GM18507 (cell line): ENCODE measurements around the gene IL31RA.
"Not testable (repeated sequence)": the region's sequence is repeated elsewhere in the genome, so short reads cannot be mapped to it uniquely, and the experiment has no call there.

Experiments
- DNase-seq: peaks from one replicate; pipeline ENCODE4 v3.0.0; 2011; ENCODE audit warnings: low read depth; ENCODE audit not compliant: insufficient read length; ENCODE audit errors: extremely low spot score
- FAIRE-seq: peaks from 2 replicates; lab custom pipeline; 2011; peaks lifted over from hg19 to GRCh38; lab: Jason Lieb, UNC

The IL31RA gene

DNA sequence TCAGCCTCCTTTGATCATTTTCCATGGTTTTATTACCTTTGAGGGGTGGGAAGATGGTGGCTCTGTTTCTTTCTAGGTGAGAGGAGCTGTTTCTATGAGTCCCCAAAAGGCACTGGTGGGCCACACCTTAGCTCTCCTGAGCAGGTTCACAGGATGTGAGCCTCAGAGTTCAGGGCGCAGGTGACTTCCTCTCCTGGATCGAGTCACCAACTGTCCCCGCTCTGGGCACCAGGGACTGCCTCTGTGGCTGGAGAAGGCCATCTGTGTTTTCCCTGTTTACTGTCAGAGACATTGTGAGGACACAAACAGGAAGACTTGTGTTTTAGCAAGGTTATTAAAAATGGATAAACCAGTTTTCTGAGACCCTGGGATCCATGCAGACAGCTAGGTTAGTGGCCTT lies 68.5 kb downstream of the IL31RA start:
- peak; percentile 75 for FAIRE-seq

DNA sequence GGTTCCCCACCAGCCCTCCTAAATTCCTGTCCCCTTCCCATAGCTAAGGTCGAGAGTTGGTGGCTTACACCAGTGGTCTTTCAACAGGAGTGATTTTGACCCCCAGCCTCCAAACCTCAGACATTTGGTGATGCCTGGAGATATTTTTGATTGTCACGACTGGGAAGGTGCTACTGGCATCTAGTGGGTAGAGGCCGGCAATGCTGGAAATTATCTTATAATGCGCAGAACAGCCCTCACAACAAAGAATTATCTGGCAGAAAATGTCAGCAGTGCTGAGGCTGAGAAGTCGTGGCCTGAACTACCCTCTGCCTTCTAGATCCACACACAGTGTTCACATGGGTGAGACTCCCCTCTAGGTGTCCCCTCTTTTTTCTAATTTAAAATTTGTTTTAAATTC lies 69.6 kb downstream of the IL31RA start:
- FAIRE-seq, result peak; percentile 51
- no peak for DNase-seq

More for the DNA sequence above, 68.5 kb downstream of the IL31RA start:
- DNase-seq, result no peak

DNA sequence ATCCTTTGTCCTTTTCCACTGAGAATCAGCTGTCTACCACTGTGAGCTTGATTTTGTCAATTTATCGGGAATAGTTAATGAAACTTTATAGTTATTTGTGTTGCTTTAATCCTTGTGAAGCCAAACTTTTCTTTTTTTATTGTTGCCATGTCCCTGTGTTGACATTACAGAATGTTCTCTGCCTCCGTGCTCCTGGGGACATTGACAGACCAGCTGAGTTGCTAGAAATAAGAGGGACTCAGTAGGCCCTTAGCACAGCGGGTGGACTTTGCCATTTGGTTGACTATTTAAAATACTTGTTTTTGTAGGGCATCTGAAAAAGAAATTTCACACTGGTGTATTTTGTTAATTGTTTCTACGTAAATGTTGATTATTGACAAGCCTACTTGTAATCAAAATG lies 70.5 kb downstream of the IL31RA start:
- DNase-seq (no peak), FAIRE-seq (no peak)

DNA sequence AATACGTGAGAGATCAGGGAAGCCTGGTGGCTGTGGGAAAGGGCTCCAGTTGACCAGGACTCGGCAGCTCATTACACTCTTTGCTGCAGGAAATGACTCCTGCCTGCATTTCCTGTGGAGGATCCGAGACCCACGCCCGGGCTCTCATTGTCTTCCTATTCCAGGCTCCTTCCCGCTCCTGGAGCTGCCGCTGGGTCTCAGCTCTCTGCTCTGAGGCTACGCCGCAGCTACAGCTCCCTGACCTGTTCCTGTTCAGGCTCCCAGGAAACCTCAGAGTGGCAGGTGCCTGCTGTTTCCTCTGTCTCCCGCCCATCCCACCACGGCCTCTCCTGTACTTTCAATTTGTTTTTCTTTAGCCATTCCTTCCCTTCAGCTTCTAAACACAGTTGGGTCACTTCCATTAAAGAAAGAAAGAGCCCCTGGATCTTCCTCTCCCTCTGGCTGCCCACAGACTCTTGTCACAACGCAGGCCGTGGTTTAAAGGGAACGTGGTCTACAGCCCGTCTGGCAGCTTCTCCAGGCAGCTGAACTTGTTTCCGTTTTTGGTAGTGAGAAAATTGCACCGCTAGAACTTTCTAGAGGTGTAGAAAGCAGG lies 72.1 kb downstream of the IL31RA start:
- DNase-seq (no peak), FAIRE-seq (peak; percentile 67)

DNA sequence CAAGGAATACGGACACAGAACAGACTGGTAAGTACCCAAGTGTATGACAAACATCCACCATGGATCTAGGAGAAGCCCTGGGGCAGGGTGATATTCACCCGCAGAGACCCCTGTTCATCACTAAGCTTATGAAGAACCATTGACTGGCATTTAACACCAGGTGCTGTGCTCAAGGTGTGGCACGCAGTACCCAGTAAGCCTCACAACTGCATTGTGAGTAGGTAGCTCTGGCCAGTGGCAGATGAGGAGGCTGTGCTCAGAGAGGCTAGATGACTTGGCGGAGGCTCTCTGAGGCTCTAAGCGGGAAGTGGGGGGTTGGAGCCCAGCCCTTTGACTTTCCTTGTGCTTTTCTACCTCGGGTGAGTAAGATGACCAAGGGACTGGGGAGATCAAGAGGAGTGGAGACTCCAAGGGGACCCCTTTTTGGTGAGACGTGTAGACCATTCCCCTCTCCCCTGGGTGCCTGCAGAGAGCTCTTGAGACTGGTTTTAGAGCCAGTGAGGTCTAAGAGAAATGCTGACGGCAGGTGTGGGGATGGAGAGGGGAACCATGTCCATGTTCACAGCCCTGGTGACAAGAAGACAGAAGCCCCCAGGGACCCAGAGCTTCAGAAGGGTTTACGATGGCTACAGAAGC lies 72.8 kb downstream of the IL31RA start:
- no peak for FAIRE-seq
- no peak for DNase-seq

DNA sequence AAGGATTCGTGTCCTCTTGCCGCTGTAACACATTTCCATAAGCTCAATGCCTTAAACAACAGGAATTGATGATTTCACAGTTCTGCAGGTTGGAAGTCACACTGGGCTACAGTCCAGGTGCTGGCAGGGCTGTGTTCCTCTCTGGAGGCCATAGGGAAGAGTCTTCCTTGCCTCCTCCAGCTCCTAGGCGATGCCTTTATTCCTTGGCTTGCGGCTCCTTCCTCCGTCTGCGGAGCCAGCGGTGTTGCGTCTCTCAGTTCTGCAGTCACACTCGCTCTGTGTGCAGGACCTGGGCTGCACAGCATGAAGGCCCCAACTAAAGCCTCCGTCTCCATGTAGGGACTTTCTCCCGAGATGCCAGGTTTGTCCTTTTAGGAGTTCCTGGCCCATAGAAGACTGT lies 73.6 kb downstream of the IL31RA start:
- FAIRE-seq, result no peak

DNA sequence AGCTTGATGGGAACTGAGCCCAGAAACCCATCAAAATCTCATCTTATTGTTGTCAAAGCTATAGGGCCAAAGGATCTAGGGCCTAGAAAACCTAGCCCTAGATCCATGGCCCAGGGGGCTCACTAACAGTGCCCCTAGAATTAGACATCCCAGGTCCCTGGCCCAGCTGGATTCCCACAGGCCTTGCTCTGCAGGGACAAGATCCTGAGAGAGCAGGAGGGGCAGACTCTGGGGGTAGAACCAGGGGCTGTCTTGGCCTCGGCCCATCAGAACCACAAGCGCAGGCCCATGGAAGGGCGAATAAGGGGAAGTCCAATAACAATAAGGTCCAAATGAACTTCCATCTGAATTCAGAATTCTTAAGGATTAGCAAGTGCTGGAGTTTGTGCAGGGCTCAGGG lies 74.0 kb downstream of the IL31RA start:
- DNase-seq (no peak), FAIRE-seq (no peak)

More for the DNA sequence above, 73.6 kb downstream of the IL31RA start:
- DNase-seq, result no peak

DNA sequence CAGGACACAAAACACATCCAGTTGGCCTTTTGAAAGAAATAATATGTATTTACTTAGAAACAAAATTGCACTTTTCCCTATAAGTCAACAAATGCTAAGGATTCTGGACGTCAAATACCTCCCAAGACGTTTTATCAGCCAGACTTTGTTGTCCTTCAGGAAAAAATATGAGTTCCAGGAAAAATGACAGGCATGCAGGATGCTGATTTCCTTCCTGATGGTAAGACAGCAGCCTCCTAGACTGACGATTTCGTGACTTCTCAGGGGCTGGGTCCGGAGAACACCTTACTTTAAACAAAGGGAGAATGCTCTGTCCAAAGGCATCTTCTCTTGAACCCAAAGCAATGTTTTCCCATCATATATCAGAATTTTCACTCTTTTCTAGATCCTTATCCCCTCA lies 74.6 kb downstream of the IL31RA start:
- FAIRE-seq, result no peak
- no peak for DNase-seq

DNA sequence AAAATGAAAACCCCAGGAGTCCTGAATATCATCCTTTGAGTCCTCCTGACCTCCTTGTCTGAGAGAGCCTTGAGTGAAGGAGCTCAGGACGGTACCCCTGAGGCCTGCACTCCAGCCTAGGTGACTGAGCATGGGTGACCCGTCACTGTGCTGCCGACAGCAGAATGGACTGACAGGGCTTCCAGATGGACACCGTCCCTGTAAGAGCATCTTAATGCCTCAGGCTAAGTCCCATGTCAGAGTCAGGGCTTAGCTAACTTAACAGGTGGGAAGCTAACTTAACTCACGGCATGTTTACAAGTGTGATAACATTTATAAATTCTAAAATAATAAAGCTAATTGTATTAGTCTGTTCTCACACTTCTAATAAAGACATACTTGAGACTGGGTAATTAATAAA lies 75.3 kb downstream of the IL31RA start:
- DNase-seq, result no peak
- FAIRE-seq, result no peak

DNA sequence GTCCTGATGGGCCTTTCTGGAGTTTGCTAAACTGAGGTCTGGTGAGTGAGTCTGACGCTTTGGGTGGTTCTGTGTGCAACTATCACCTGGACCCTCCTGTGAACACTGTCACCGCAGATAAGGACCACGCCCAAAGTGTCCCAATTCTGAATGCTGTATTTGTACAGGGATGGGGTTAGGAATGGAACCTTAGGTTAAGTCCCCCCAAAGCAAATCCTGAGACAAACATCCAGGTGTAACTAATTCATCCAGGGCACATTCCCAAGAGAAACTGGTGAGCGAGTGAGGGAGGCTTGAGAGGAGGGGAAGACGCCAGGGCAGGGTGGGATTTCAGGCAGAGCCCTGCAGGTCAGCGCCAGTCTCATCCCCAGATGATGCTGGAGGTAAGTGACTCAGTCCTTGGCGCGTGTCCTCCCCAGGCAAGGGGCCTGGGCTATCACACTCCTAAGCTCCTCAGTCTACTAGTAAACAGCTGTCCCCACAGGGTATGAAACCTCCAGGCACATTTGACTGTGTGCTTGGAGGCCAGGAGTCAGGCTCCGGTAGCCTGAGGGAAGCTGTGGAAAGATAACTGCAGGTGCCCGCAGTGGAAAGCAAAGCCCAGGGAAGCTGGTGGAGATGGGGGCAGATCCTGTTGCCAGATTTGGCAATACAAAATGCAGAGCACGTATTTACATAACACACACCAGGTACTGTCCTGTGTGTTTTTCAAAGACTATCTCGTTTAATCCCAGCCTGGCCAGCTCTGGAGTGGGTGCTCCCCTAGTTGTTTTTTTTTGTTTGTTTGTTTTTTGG lies 76.9 kb downstream of the IL31RA start:
- DNase-seq, result no peak
- FAIRE-seq, result no peak

DNA sequence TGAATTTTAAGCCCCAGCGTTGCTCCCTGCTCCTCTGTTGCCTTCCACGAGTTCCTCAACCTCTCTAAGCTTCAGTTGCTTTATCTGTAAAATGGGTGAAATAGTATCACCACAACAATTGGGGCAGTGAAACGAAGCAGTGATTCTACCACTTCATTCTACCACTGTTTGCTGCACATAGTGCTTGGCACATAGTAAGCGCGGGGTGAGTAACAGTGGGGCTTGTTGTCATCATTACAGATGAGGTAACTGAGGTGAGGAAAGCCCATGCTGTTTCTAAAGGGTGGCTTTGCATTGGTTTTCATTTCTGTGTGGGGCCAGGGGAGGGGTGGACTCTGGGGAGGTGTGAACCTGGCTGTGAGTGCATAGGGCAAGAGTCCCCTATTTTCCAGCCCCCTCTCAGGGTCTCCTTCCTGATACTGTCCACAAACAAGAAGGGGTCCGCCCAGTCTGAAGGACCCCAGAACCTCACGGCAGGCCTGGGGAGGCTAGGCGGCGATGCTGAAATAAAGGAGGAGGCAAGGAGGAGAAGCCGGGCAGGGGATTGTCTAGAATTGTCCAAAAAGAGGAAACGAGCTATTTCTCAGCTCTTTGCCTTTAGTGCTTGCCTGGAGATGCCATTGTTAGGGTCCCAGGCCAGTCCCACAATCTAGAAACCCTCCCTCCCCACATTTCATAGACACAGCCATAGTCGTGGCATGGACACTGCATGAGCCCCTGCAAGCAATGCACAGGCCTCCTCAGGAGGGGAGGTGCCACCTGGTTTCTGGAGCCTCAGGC lies 78.1 kb downstream of the IL31RA start:
- no peak for FAIRE-seq
- no peak for DNase-seq

DNA sequence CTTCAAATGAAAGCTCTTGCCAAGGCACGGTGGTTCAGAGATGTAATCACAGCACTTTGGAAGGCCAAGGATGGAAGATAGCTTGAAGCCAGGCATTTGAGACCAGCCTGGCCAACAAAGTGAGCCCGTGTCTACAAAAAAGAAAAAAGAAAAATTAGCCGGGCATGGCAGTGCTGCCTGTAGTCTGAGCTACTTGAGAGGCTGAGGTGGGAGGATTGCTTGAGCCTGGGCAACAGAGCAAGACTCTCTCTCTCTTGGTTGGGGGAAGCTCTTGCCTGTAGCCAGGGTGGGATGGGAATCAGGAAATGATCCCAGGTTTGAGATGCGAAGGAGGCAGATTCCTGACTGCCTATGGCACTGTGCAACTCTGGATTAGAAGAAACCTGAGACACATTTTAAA lies 81.5 kb downstream of the IL31RA start:
- no peak for DNase-seq
- FAIRE-seq, result no peak

DNA sequence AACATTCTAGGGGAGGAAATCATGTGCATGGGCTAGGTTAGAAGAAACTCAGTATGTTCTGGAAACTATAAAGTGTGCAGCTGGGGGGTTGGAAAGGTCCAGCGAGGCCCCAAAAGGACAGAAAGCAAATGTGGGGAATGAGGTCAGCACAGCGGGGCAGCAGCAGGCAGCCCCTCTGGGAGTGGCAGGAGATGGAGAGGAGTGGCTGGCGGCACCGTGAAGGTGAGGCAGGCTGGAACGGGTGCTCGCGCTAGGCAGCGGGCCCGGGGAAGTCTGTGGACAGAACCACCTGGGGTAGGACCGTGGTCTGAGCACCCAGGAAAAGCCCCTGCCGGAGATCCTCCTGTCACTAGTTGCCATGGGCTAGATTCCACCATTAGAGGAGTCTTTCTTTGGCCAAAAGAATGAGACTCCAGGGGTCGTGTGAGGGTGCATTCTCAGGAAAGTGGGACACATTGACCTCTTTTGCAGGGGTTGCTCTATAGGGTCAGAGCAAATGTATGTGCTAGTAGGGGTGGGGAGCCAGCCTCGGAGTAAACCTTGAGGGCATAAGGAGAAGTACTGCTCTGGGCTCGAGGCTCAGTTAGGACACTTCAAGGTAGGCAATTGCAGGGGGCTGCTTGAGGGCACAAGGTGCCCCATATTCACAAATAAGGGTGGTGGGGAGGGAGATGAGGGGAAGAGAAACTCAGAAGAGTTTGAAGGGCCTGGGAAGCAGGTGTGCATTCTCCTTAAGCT lies 82.4 kb downstream of the IL31RA start:
- DNase-seq (no peak), FAIRE-seq (no peak)

DNA sequence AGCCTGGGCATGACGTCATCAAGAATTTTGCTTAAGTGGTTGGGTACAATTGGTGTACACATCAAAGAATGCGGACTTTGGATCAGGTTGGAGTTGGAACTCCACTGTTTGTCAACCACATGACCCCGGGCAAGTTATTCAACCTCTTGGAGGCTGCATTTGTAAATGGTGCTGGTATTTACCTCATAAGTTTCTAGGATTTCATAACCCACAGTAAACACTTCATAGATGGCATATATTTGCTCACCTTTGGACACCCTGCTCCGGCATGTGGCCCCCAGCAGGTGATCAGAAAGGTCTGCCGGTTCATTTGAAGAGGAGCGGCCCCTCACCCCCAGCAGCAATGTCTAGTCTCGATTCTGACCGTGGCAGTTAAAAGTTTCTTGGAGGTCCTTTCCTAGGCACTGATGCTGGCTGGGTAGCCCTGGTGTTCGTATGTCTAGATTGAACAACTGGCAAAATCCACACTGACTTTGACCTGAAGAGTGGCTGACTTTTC lies 83.0 kb downstream of the IL31RA start:
- FAIRE-seq, result no peak
- DNase-seq, result no peak

DNA sequence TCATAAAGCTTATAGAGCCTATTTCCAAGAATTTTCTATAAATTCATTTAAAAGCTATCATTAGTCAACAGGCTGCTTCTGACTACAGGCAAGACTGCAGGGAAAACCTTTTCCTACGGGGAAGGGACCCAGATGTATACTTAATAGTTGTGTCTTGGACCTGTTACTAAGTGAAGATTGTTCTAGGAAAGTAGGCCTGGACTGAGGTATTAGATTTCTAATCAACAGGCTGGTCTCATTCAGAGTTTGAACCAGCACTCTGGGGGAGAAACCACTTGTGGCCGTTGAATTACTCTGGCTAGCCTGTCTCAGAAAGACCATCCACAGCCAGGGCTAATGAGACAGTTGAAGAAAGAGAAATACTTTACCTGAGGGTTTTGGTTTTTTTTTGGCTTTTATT lies 83.6 kb downstream of the IL31RA start:
- FAIRE-seq (no peak), DNase-seq (no peak)

DNA sequence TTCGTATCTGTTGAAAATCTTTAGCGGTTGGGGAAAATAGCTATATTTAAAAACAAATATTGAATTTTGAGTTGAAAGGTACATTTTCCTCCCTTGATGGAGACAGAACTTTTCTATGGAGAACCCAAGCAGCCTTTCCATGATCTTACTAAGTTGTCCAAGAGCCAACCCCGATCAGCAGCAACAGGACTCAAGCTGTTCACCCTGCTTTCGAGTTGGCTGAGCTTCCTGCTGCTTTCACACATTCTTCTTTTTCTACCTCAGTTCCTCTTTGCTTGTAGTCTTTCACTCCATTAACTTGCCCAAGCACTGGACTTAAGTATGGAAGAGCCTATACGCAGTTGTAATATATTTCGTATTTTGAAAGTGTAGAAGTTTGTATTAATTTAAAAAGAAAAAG lies 84.2 kb downstream of the IL31RA start:
- FAIRE-seq, result no peak
- no peak for DNase-seq

DNA sequence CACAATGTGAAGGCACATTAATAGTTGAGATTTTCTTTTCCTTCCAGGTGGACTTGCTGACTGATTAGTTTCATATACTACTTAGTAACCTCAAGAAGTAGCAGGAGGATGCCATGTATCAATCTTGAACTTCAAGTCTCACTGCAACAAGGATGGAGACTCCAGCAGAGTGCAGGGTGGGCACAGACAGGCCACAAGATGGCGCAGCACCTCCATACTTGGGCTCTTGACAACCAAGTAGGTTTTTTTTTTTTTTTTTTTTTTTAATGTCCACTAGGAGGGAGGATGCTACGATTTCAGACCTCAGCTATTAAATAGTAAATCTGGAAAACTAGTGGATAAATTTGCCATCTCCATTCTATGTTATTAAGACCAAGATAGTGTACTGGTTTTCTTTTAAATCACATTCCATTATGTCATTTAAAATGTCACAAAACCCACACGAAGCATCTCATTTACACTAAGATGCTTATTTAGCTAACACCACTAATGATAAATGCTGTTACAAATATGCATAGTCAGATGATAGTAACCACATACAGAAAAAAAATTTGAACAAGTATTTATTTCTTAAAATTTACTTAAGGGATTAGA lies 85.0 kb downstream of the IL31RA start:
- peak; percentile 79 for FAIRE-seq

DNA sequence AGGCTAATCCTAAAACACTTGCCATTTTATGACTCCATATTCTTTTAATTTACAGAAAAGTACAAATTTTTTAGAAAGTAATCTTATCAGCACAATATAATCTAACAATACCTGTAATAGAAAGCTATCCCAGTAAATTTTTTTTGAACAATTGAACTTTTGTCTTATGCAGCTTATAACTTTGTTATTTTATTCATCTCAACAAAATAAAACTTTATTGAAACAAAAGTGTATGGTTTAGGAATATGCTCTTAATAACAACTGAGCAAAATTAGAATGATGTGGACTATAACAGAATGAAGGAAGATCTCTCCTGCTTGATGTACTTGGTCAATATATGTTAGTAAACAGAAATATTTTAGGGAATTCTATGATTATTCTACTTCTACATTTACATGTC lies 86.4 kb downstream of the IL31RA start:
- FAIRE-seq, result peak; percentile 26
- not testable (repeated sequence) for DNase-seq

More for the DNA sequence above, 85.0 kb downstream of the IL31RA start:
- DNase-seq, result no peak

DNA sequence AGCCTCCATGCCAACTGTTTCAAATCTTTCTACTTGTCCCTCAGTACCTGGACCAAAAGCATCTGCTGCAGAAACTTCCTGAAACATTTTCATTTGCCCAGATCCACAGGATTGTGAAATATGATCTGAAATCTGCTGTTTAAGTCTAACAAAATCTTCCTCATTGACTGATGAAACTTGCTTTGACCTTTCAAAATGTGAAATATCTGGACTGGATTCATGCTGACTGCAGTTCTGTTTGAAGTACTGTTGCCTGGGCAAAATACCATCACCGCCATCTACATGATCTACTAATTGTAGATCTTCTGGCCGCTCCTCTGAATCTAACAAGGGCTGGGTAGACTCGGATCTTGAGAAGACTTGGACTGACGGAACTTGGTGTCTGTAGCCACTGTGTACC lies 90.0 kb downstream of the IL31RA start:
- not testable (repeated sequence) for FAIRE-seq, DNase-seq
